Progenitor cell of endocrine pancreas (in vitro differentiated cells): Measurements from ENCODE around the gene TANC1. TPM values are rescaled to one million over a fixed set of nuclear protein-coding genes. Genes with fewer than 3 reads are reported as not detected.
A peak's percentile ranks its signal among the peaks of the same experiment; 100 is the strongest.

Source experiments
- DNase-seq: peaks from one replicate; pipeline ENCODE4 v3.0.0; 2021; ENCODE audit warnings: low spot score; ENCODE audit not compliant: unreplicated experiment
- H3K27ac Mint-ChIP-seq: 2 replicates; pipeline ENCODE4 v1.8.0; 2021; ENCODE audit warnings: mild to moderate bottlenecking, moderate library complexity, mixed read lengths
- H3K27me3 Mint-ChIP-seq: 2 replicates; pipeline ENCODE4 v1.8.0; 2021; ENCODE audit warnings: mixed read lengths
- H3K36me3 Mint-ChIP-seq: 2 replicates; pipeline ENCODE4 v1.8.0; 2022; ENCODE audit warnings: mixed read lengths; ENCODE audit not compliant: insufficient read depth
- H3K4me1 Mint-ChIP-seq: 2 replicates; pipeline ENCODE4 v1.8.0; 2021; ENCODE audit warnings: low read depth, mixed read lengths
- H3K4me3 Mint-ChIP-seq: 2 replicates; pipeline ENCODE4 v1.8.0; 2021; ENCODE audit warnings: low read depth, mild to moderate bottlenecking, moderate library complexity, mixed read lengths
- H3K9me3 Mint-ChIP-seq: 2 replicates; pipeline ENCODE4 v1.8.0; 2021; ENCODE audit warnings: low read depth, mixed read lengths
- CTCF ChIP-seq: fragments of 200-600 bp; sonication (generic); IDR thresholded peaks from one replicate; pipeline ENCODE4 v1.5.0; 2021; ENCODE audit warnings: antibody characterized with exemption, mild to moderate bottlenecking; ENCODE audit not compliant: unreplicated experiment
- total RNA-seq: library from RNA; stranded (reverse); gene quantifications from 2 replicates; pipeline ENCODE4 v1.2.1, GENCODE V29; 2021

Gene TANC1
- total RNA-seq, 1 donor from 2014 or later: 29.8 TPM

- Mint-ChIP-seq H3K4me1 (peaks cover 37% of the 10 kb centered on the region), H3K27me3 (no peaks in the 10 kb centered on the region), H3K27ac (peak overlapping the region; percentile 47), H3K9me3 (no peaks in the 10 kb centered on the region), H3K36me3 (peaks cover 8% of the 10 kb centered on the region), H3K4me3 (no peak overlapping the region)
- no peak for TF ChIP-seq CTCF
- DNase-seq: peak; percentile 29
These were observed 186.9 kb downstream of the TANC1 start for GRCh38 chr2:159155320-159155719.

DNA sequence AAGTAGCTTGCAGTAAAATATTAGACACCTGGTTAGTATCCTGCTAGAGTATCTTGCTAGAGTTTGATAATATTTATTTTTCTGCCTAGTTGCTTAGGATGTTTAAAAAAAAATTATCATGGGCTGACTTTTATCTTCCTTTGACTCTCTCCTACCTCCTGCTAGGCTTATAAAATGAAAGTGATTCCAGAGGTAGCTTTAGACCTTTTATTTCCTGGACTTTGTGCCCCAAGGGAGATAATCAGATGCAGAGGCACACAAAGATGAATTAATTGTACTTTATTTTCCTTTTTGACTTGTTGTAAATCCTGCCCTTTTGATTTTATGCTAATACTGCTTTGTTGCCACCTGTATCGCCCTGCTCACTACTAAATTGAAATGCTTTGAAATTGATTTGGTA, 187.4 kb downstream of the TANC1 start:
- H3K4me1 Mint-ChIP-seq: peaks cover 36% of the 10 kb centered on the region
- TF ChIP-seq CTCF: no peak
- peak overlapping the region; percentile 43 for H3K27ac Mint-ChIP-seq
- no peaks in the 10 kb centered on the region for H3K27me3 Mint-ChIP-seq
- H3K9me3 Mint-ChIP-seq: no peaks in the 10 kb centered on the region
- no peak overlapping the region for H3K4me3 Mint-ChIP-seq
- no peak for DNase-seq
- peaks cover 8% of the 10 kb centered on the region for H3K36me3 Mint-ChIP-seq

DNA sequence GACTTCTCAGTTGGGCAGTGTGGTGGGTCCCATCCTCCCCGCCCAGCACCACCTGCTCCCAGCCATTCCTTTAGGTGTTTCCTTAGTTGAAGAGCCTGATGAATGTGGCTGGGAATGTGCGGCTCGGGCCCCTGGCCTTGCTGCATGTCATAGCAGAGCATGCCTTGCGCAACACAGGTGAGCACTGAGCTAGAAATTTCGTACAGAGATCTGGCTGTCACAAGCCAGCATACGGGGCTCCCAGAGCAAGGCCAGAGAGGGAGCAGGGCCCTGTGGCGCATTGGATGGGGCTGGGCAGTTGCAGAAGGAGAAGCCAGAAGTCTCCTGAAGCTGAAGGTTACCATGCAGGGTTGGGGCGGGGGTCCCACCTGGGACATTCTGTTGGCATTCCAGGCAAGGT, 188.4 kb downstream of the TANC1 start:
- peaks cover 28% of the 10 kb centered on the region for H3K4me1 Mint-ChIP-seq
- H3K27ac Mint-ChIP-seq: no peak overlapping the region
- no peak for DNase-seq

DNA sequence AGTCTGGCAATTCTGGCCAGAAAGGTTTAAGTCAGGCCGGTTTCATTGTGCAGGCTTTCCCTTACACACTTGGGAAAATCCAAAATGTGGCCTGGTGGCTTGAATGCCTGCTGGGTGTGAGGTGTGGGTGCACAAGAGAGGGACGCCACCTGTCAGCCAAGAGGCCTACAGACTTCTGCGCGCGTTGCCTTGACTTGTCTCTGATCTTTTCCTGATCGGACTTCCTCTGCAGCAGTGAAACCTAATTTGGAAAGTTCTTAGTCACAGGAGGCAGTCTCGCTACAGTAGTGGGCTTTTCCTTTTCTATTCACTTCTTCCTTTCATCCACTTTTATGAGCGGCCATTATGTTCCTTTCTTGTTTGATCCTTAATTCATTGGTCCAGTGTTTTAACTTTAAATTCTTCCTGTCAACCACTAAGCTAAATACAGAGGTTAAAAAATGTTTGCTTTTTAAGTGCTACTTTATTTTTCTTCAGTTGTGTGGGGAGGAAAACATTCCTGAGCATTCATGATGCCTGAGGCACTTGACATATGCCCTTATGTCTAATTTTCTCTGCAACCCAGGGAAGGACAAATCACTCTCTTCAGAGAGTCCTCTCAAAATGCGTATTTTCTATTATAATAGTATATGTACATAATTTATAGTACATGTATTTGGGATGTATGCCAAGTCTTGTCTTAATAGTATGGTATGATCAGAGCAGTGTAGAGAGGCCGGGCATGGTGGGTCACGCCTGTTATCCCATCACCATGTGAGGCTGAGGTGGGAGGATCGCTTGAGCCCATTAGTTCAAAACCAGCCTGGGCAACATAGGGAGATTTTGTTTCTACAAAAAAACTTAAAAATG, 189.1 kb downstream of the TANC1 start:
- no peak overlapping the region for H3K4me3 Mint-ChIP-seq
- H3K9me3 Mint-ChIP-seq: no peaks in the 10 kb centered on the region
- no peak overlapping the region for H3K27ac Mint-ChIP-seq
- H3K4me1 Mint-ChIP-seq: peaks cover 24% of the 10 kb centered on the region
- H3K27me3 Mint-ChIP-seq: no peaks in the 10 kb centered on the region
- DNase-seq: no peak
- no peak for TF ChIP-seq CTCF
- H3K36me3 Mint-ChIP-seq: peaks cover 3% of the 10 kb centered on the region

More for the DNA sequence above, 188.4 kb downstream of the TANC1 start:
- no peak overlapping the region for H3K4me3 Mint-ChIP-seq
- no peak for TF ChIP-seq CTCF
- H3K36me3 Mint-ChIP-seq: peaks cover 6% of the 10 kb centered on the region
- H3K9me3 Mint-ChIP-seq: no peaks in the 10 kb centered on the region
- H3K27me3 Mint-ChIP-seq: no peaks in the 10 kb centered on the region

- peaks cover 6% of the 10 kb centered on the region for H3K36me3 Mint-ChIP-seq
- no peak overlapping the region for H3K4me3 Mint-ChIP-seq
- no peak overlapping the region for H3K27ac Mint-ChIP-seq
- DNase-seq: no peak
- H3K27me3 Mint-ChIP-seq: no peaks in the 10 kb centered on the region
- no peaks in the 10 kb centered on the region for H3K9me3 Mint-ChIP-seq
- TF ChIP-seq CTCF: no peak
- H3K4me1 Mint-ChIP-seq: peaks cover 14% of the 10 kb centered on the region
These were observed 192.0 kb downstream of the TANC1 start for GRCh38 chr2:159160412-159160811.
